Pancreas (tissue), 10 donors: Measurements from ENCODE around the gene MYH10. TPM values are rescaled to one million over a fixed set of nuclear protein-coding genes. Genes with fewer than 3 reads are reported as not detected.

Experiments
- ATAC-seq, 4 donors: fragments of 200-7000 bp; cut with Tn5 transposase; one replicate each; pipeline versions ENCODE4 v1.8.0 to v1.9.1; 2020; ENCODE audit warnings: mild to moderate bottlenecking in 4 of 4, moderate library complexity in 4 of 4
- DNase-seq, 6 donors: peaks; one replicate each; pipeline ENCODE4 v3.0.0-alpha.2; 2020
- FAIRE-seq: peaks from 2 replicates; lab custom pipeline; 2012; peaks lifted over from hg19 to GRCh38; lab: Jason Lieb, UNC
- H3K27ac ChIP-seq, 4 donors: fragments of 200-600 bp; sonication (generic); 1 replicate in 3 of 4; 2 replicates in 1 of 4; pipeline versions ENCODE4 v1.5.0 to v1.8.0; 2020
- H3K27me3 ChIP-seq, 4 donors: fragments of 200-600 bp; one replicate each; pipeline ENCODE4 v1.8.0; 2021
- H3K36me3 ChIP-seq, 3 donors: fragments of 200-600 bp; sonication (generic) in 1 of 3; one replicate each; pipeline versions ENCODE4 v1.5.0 to v1.8.0; 2020 to 2021
- H3K4me1 ChIP-seq, 3 donors: fragments of 200-600 bp; one replicate each; pipeline ENCODE4 v1.8.0; 2021
- H3K4me3 ChIP-seq, 4 donors: fragments of 200-600 bp; sonication (generic) in 2 of 4; one replicate each; pipeline versions ENCODE4 v1.5.0 to v1.8.0; 2020 to 2021
- H3K9me3 ChIP-seq, 4 donors: fragments of 200-600 bp; one replicate each; pipeline ENCODE4 v1.8.0; 2021
- WGBS, 2 donors: extraction: QIAGEN DNeasy Blood & Tissue Kit; methylation state at CpG; one replicate each; pipeline ENCODE4 v1.1.7; 2013; 5-methylcytosine and 5-hydroxymethylcytosine counted together
- intact Hi-C, 3 donors: fragments of 100-400 bp; cut with DNase I; formaldehyde crosslinking; loops; one replicate each; pipeline versions ENCODE4 v1.11.1 to v1.14.2; 2022
- polyA plus RNA-seq, 2 donors: library from polyadenylated mRNA; stranded (reverse); fragments of 200-250 nt; gene quantifications; one replicate each; pipeline ENCODE4 v1.2.3, GENCODE V29; 2013
- total RNA-seq, 6 donors: library from RNA; stranded (reverse); fragmentation: NEBNext Ultra II Directional in 4 of 6; extraction: Animal tissue kit (Norgen Biotek cat#: 25700) in 4 of 6; gene quantifications; one replicate each; pipeline versions ENCODE4 v1.2.1 to v1.2.4, GENCODE V29; 2021 to 2023
- TF ChIP-seq, protein P1 (sequence below), 4 donors: fragments of 200-600 bp; sonication (generic) in 3 of 4; IDR thresholded peaks; one replicate each; pipeline versions ENCODE4 v1.5.0 to v1.8.0; 2021; ENCODE audit warnings: antibody characterized with exemption in 4 of 4
- donor health status: healthy with polysubstance abuse.
- donor health status: DM: no; HTN: no; CAD: no; lungs with moderate emphysema.
- donor health status: DM: no; HTN: no; CAD: no.
- donor health status: control.
- donor health status: control.
- donor health status: Bipolar disorder and iron deficiency.
- donor health status: DM: yes; HTN: yes; CAD: no.
- donor health status: DM: no; HTN: no; CAD: no.
- donor health status: DM: no; HTN: no; CAD: no.
- donor health status: DM: yes; HTN: yes; CAD: no.

MYH10 gene
- total and polyA plus RNA-seq, 8 donors: 4.6 to 28.0 (median 11.3) TPM

DNA sequence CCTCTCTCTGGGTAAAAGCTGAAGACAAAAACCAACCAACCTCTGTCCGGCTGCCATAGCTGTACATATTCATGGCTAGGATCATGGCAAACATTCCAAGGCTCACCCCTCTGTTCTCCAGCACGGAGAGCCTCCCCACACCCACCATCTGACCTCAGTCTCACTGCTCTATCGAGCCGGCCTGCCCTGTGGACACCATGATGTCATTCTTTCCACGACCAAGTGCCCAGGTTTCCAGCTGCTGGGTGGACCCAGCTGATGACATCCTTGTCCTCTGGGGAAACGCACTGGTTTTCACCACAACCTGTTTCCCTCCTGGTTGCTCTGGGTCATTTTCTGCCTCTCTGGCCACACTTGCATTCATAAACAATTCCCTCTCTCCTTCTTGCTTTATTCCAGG lies 127.2 kb downstream of the MYH10 start:
- TF ChIP-seq, protein P1, sequence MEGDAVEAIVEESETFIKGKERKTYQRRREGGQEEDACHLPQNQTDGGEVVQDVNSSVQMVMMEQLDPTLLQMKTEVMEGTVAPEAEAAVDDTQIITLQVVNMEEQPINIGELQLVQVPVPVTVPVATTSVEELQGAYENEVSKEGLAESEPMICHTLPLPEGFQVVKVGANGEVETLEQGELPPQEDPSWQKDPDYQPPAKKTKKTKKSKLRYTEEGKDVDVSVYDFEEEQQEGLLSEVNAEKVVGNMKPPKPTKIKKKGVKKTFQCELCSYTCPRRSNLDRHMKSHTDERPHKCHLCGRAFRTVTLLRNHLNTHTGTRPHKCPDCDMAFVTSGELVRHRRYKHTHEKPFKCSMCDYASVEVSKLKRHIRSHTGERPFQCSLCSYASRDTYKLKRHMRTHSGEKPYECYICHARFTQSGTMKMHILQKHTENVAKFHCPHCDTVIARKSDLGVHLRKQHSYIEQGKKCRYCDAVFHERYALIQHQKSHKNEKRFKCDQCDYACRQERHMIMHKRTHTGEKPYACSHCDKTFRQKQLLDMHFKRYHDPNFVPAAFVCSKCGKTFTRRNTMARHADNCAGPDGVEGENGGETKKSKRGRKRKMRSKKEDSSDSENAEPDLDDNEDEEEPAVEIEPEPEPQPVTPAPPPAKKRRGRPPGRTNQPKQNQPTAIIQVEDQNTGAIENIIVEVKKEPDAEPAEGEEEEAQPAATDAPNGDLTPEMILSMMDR (IDR thresholded peaks at IDR 0.05): no peak
- H3K4me3 ChIP-seq: no peak overlapping the region
- no peak for FAIRE-seq
- peak in 2 of 4 donors; percentile 19 to 32 for ATAC-seq
- DNase-seq: no peak
- WGBS, 2 donors: 81 to 87% methylated on average over 6 of the region's 6 CpGs
- intact Hi-C loops: loop anchor here in 1 of 3 donors (10.0 kb wide), 1 partner anchor 59 kb away; no protein-coding TSS in a partner anchor
- no peaks in the 10 kb centered on the region for H3K4me1 ChIP-seq
- no peaks in the 10 kb centered on the region for H3K9me3 ChIP-seq
- peaks cover 0 to 1% (median 0%) of the 10 kb centered on the region in 3 donors for H3K36me3 ChIP-seq
- H3K27me3 ChIP-seq: no peaks in the 10 kb centered on the region
- H3K27ac ChIP-seq: no peak overlapping the region

DNA sequence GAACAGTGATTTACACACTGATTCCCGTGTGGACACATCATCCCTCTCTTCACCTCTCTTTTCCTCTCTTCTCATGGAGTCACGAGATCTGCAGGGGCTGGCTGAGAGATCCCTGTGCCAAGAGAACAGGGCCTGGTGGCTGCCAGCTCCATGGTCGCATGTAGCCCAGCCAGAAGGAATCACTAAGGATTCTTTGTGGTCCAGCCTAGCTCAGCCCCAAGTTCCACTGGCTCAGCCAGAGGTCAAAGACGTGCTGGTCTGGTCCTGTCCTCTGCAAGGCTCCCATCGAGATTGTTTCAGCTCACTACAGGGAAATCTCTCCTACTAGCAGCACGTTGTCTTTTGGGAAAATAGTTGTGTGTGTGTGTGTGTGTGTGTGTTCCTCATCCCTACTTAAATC lies 128.4 kb downstream of the MYH10 start:
- TF ChIP-seq, protein P1 (IDR thresholded peaks at IDR 0.05): no peak
- H3K27me3 ChIP-seq: no peaks in the 10 kb centered on the region
- no peaks in the 10 kb centered on the region for H3K36me3 ChIP-seq
- no peaks in the 10 kb centered on the region for H3K9me3 ChIP-seq
- 83% methylated on average over 6 of the region's 6 CpGs for WGBS, 2 donors
- DNase-seq (no peak), FAIRE-seq (no peak), ATAC-seq (no peak)
- no peak overlapping the region for H3K27ac ChIP-seq
- intact Hi-C loops: loop anchor here in 1 of 3 donors (10.0 kb wide), 1 partner anchor 57 kb away; no protein-coding TSS in a partner anchor
- H3K4me1 ChIP-seq: no peaks in the 10 kb centered on the region
- no peak overlapping the region for H3K4me3 ChIP-seq

DNA sequence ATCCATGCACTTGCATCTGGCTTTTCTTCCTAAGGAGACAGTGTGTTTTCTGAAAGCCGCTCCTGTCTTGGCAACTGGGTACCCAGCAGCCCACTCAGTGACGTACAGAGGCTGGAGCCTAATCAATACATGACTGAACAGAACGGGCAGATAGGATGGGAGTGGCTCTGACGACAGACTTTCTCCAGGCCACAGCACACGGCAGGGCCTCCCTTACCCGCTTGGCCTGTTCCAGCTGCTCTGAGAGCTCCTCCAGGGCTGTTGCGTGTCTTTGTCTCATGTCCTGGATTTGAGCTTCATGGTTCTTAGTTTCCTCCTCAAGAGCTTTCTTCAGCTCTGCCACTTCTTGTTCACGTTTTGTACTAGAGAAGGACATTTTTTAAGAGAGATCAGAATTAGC lies 129.9 kb downstream of the MYH10 start:
- intact Hi-C loops: loop anchor here in 1 of 3 donors (10.0 kb wide), 1 partner anchor 56 kb away; no protein-coding TSS in a partner anchor
- no peaks in the 10 kb centered on the region for H3K27me3 ChIP-seq
- no peak for FAIRE-seq
- 90 to 94% methylated on average over 8 of the region's 8 CpGs for WGBS, 2 donors
- H3K9me3 ChIP-seq: no peaks in the 10 kb centered on the region
- H3K36me3 ChIP-seq: no peaks in the 10 kb centered on the region
- TF ChIP-seq, protein P1 (IDR thresholded peaks at IDR 0.05): no peak
- no peak for ATAC-seq
- no peak overlapping the region for H3K27ac ChIP-seq
- no peaks in the 10 kb centered on the region for H3K4me1 ChIP-seq
- no peak overlapping the region for H3K4me3 ChIP-seq
- DNase-seq: no peak

DNA sequence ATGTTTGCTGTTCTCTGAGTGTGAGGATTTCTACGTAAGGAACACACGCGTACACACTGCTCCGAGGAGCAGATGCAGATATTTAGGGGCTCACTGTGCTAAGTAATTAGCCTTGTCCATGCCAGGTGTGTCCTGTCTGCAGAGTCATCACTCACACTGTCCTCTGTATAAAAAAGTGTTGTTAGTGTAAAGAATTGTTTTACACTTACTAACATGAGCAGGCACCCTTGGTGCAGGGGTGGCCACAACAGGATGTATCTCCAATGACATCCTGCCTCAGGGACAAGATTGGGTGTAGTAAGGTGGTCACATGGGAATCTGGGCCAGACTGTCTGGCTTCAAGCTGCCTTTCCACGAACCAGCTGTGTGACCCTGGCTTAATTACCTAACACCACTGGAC lies 130.9 kb downstream of the MYH10 start:
- TF ChIP-seq, protein P1 (IDR thresholded peaks at IDR 0.05): no peak
- DNase-seq (no peak), ATAC-seq (no peak), FAIRE-seq (no peak)
- intact Hi-C loops: loop anchor here in 1 of 3 donors (10.0 kb wide), 1 partner anchor 55 kb away; no protein-coding TSS in a partner anchor
- no peaks in the 10 kb centered on the region for H3K9me3 ChIP-seq
- H3K36me3 ChIP-seq: no peaks in the 10 kb centered on the region
- WGBS, 2 donors: 86 to 92% methylated on average over 5 of the region's 5 CpGs
- no peaks in the 10 kb centered on the region for H3K4me1 ChIP-seq
- H3K27ac ChIP-seq: no peak overlapping the region
- H3K27me3 ChIP-seq: no peaks in the 10 kb centered on the region
- no peak overlapping the region for H3K4me3 ChIP-seq

DNA sequence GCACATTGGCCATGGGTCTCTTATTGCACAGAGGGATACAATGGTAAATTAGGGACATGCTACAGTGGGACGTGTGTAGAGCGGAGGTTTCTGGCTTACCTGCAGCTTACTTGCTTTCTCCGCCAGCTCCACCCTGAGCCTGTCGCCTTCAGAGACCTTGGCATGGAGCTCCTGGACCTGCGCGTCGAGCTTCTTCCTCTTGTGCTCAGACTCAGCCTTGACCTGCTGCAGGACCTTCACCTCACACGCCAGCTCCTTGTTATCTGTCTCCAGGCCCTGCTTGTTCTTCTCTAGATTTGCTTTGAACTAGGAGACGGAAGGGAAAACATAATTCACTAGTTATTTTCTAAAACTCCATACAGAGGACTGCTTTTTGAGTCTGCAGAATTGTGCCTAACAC lies 131.4 kb downstream of the MYH10 start:
- intact Hi-C loops: no loop called here
- H3K27me3 ChIP-seq: no peaks in the 10 kb centered on the region
- ATAC-seq: no peak
- no peak for FAIRE-seq
- H3K36me3 ChIP-seq: no peaks in the 10 kb centered on the region
- no peaks in the 10 kb centered on the region for H3K9me3 ChIP-seq
- H3K27ac ChIP-seq: no peak overlapping the region
- TF ChIP-seq, protein P1 (IDR thresholded peaks at IDR 0.05): no peak
- 93% methylated on average over 9 of the region's 9 CpGs for WGBS, 2 donors
- no peaks in the 10 kb centered on the region for H3K4me1 ChIP-seq
- H3K4me3 ChIP-seq: no peak overlapping the region
- DNase-seq: no peak
